OCI-LY1 (cell line): ENCODE measurements around the gene COA3.

Experiments
- CTCF ChIP-seq: fragments of 200-600 bp; sonication (generic), shearing (Covaris generic); IDR thresholded peaks from 2 replicates; pipeline ENCODE4 v1.5.1; 2017; ENCODE audit warnings: mild to moderate bottlenecking, antibody characterized with exemption, low read length, moderate library complexity, mixed read lengths
- EZH2 ChIP-seq: fragments of 200-600 bp; sonication (generic), shearing (Covaris generic); IDR thresholded peaks from 2 replicates; pipeline ENCODE4 v1.8.0; 2017; ENCODE audit warnings: borderline replicate concordance, mixed run types, mild to moderate bottlenecking, antibody characterized with exemption, low read length, moderate library complexity, mixed read lengths

- no peak for TF ChIP-seq CTCF
- no peak for TF ChIP-seq EZH2
Measured at GRCh38 chr17:42797067-42798007, 1.2 kb downstream of the COA3 start.
